Activated gamma-delta T cell (primary cell): ENCODE measurements around the gene CPEB1.

Experiments used
- DNase-seq: peaks from one replicate; lab custom pipeline; 2025; lab: John Stamatoyannopoulos, UW
- total RNA-seq, 2 donors: gene quantifications; one replicate each; lab custom pipeline; 2026; lab: John Stamatoyannopoulos, UW

The CPEB1 gene
- 0.61 to 1.4 reads per million in 2 donors for total RNA-seq

DNA sequence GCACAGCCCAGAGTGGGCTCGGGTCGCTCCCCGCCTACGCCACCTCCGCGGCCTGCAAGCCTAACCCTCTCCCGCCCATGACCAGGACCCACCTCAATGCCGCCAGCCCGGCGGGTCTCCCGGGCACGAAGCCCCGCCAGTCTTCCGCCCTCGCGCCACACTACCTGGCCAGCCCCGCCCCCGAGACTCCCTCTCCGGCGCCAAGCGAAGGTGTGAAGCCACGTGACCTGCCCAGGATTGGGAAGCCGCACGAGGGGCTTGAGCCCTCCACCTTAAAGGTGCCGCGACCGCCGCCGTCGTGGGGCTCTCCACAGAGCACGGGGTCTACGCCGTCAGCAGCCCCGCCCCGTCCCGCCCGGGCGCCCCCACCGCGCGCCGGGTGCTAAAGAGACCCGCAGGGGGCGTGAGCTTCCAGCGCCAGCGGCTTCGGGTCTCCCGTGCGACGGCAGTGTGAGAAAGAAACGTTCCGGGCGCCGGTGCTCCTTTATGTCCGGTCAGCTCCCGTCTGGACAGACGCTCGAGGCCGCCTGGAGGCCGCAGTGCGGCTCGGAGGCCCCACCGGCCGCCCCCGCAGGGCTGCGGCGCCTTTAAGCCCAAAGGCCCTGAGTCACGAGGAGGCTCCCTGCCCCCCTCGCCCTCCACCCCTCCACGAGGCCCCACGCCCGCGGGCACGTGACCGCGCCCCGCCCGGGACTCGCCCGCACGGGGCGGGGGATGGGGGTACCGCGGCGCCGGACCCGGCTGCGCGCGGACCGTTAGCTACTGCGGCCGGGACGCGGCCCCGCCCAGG lies at the start of gene CPEB1:
Gene CPEB1 (minus strand): TSS at position 319 of the 790 bp plus-strand sequence. CDS start 18,904 bp downstream, outside the sequence.
- no peak for DNase-seq

DNA sequence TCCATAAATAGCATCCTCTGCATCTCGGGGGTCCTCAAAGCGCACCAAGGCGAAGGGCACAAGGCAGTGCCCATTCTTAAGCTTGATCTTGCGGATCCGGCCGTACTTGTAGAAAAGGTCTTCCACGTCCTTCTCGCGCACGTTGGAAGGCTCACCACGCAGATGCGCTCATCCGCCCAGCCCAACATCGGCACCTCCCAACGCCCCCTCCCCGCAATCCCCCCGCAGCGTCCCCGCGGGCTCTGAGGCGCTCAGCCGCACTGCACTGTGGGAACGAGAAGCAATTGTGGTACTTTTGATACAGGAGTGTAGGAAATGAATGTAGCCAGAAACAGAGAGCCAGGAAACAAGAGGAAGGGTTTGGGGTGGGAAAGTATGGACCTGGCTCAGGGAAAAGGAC lies 45.0 kb upstream of the CPEB1 start:
- no peak for DNase-seq

- no peak for DNase-seq
Measured at GRCh38 chr15:82689147-82689546, 42.0 kb upstream of the CPEB1 start.

DNA sequence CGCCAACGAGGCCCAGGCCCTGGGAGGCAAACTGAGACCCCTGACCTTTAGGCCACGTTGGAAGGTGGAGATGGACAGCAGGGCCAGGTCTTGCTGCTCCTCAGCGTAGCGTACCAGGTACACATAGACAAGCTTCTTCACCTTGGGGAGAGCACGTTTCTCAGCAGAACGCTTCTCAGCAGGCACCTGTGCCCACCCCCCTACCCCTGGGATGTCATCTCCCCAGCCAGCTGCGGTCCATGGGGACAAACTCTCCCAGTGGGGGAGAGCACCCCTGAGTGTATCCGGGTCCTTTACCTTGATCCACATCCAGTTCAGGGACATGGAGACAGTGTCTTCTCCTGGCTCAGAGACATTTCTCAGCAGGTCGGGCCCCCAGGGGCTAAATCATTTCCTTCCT lies 41.5 kb upstream of the CPEB1 start:
- DNase-seq = no peak

GRCh38 chr15:82681371-82681770 lies 34.2 kb upstream of the CPEB1 start:
- no peak for DNase-seq

- DNase-seq = peak; percentile 57
Measured at GRCh38 chr15:82680200-82681102, 33.3 kb upstream of the CPEB1 start.

DNA sequence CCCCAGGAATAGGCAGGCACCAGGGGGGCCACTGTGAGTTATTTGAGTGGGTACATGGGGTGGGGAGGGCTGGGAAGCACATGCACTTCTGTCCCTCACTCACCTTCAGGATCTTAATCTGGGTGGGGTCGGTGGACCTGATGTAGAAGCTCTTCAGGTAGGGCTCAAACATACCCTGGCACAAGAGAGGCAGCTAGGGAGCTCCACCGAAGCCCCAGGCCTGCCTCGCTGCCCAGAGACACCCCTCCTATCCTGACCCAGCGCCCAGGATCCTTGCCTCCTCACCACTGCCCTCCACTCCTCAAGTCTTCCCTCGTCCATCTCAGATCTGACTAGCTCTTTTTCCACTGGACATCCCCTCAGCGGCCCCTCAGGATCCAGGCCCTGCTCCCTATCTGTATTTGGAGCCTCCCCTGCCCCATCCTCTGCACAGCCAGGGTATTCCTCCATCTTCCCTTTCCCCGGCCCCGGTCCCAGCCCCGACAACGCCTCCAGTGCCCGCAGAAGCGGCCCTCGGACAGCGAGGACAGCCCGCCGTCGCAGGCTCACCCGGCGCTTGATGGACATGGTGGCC lies 32.5 kb upstream of the CPEB1 start:
- DNase-seq = no peak

DNA sequence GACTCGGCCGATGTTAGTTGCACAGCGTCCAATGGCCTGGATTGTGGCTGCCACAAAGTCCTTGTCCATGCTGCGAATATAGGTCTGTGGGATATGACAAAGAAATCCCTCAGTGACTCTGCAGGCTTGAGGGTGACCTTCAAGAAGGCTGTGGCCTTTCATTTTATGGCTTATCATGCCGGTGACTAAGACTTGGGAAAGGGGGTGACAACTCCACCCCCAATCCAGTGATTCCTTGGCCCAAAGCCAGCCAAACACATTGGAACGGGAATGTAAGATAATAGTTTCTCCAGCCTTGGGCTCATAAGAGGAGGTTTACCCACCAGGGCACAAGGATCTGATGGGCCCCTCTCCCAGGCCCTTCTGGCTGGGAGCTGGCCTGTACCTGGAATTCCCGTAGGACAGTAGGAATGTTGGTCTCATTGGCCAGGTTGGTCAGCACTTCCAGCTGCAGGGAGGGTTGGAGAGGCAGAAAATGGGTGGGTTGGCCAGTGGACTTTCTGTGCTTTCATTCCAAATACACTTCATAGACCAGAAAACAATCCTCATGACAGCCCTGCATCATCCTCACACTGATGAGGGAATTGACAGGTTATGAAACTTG lies 30.7 kb upstream of the CPEB1 start:
- no peak for DNase-seq

- no peak for DNase-seq
Measured at GRCh38 chr15:82674873-82675272, 27.7 kb upstream of the CPEB1 start.

DNA sequence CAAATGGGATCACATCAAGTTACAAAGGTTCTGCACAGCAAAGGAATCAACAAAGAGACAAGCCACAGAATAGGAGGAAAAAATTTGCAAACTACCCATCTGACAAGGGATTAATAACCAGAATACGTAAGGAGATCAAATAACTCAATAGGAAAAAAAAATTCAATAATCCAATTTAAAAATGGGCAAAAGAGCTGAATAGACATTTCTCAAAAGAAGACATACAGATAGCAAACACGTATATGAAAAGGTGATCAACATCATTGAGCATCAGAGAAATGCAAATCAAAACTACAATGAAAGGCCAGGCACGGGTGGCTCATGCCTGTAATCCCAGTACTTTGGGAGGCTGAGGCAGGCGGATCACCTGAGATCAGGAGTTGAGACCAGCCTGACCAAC lies 23.5 kb upstream of the CPEB1 start:
- DNase-seq = no peak

DNA sequence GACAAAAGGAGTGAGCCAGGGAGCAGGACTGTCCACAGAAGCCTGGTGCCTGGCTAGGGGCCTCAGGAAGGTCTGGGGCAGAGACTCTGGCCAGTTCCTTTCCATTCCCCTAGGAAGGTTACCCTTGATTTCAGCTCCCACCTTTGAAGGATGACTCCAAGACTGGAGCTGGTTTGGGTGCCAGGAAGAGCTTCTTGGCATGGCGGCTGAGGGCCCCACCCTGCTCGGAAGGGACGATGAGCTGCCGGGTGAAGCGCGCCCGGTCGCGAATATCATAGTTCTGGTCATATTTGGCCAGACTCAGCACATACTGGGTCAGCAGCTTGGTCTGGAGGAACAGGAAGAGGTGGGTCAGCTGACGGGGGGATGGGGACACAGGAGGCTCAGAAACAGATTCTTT lies 19.4 kb upstream of the CPEB1 start:
- DNase-seq = no peak

- no peak for DNase-seq
Measured at GRCh38 chr15:82664021-82664420, 16.9 kb upstream of the CPEB1 start.

DNA sequence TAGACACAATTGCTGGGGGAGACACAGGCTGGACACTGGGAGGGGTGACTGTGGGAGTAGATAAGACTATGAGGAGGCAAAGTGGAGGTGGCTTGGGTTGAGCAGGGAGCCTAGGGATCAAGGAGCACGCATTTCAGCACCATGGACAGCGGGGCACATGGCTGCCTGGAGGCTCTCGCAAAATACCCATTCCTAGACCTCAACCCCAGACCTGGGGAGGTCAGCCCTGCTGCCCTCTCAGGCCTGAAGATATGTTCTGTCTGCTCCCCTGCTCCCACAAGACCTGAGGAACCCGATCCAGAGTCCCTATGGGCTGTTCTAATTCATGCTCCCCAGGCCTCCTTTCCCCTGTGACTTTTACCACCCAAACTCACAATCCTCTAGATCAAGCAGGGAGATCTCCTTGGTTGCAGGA lies 16.0 kb upstream of the CPEB1 start:
- DNase-seq = no peak

DNA sequence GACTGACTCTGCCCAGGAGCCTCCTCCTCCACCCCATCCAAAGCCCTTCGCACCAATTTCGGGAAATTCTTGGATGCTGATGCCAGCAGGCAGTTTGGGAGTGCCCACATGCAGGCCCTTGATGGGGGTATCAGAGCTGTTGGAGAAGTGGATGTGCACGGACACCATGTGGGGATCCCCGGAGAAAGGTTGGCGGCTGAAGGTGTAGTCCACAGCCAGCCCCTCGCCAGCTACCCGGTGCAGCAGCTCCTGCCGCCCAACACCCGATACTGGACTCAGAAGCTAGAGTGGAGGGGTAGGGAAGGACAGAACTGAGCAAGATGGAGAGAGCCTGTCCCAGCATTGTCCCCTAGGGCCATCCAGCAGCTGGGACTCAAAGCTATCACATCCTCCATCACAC lies 15.5 kb upstream of the CPEB1 start:
- DNase-seq = no peak

- no peak for DNase-seq
Measured at GRCh38 chr15:82660378-82660777, 13.2 kb upstream of the CPEB1 start.

- no peak for DNase-seq
Measured at GRCh38 chr15:82656641-82657266, 9.6 kb upstream of the CPEB1 start.

DNA sequence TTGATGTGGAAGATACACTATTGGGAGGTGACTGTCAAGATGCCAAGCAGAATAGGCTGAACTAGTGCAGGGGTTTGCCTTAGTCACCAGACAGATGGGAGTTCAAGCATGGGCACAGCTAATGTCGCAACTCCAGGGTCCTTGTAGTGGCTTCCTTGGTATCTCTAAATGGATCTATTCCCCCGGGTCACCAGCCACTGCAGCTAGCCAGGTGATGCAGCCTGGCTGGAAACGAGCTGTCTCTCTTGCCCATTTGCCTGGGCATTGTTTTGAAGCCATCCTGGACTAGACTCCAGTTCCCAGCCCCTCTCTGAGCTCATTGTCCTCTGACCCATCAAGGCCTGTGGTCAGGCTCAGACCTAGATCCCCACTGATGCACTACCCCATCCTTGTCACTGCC lies 8.4 kb upstream of the CPEB1 start:
- DNase-seq = no peak

DNA sequence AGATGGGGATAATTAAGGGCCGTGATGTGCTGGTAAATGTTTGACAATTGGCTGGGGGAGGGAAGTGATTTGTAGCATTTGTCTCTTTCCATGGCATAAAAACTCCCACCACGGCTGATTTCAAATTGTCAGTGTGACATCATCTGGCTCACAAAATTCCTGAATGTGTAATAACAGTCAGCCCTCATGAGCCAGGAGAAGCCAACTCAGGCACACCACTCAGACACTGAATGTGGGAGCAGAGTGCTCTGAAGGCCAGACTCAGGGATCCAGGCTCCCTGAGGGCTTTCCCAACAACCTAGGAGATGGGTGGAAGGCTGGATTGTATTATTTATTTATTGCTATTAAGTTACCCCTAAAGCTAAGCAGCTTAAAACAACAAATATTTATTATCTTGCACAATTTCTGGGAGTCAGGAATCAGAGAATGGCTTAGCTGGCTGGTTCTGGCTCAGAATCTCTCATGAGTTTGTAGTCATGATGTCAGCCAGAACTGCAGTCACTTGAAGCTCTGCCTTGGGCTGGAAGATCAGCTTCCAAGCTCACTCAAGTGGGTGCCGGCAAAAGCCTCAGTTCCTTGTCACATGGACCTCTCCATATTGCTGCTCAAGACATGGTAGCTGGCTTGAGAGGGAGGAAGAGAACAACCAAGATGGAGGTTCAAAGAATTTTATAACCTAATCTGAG lies 6.5 kb upstream of the CPEB1 start:
- no peak for DNase-seq

- no peak for DNase-seq
Measured at GRCh38 chr15:82651708-82652107, 4.5 kb upstream of the CPEB1 start.

- DNase-seq = no peak
Measured at GRCh38 chr15:82650046-82650670, 3.0 kb upstream of the CPEB1 start.
